SK-N-SH (cell line): ENCODE data around the gene ZDBF2. TPM values are rescaled to one million over a fixed set of nuclear protein-coding genes. Genes with fewer than 3 reads are reported as not detected.
"Not testable (repeated sequence)": the region's sequence is repeated elsewhere in the genome, so short reads cannot be mapped to it uniquely, and the experiment has no call there.

Experiments used
- CTCF ChIA-PET: fragments of 300-600, 350-600 bp; formaldehyde crosslinking; extraction: SDS; loops from one replicate; lab custom pipeline; 2021; lab: Yijun Ruan, JAX
- POLR2A ChIA-PET: fragments of 350-600 bp; sonication (Branson Sonifier 250); formaldehyde crosslinking; extraction: SDS; loops from one replicate; lab custom pipeline; 2020; ENCODE audit warnings: antibody characterized with exemption, inconsistent platforms; lab: Yijun Ruan, JAX
- DNase-seq: peaks from one replicate; pipeline ENCODE4 v3.0.0; 2012
- H2AFZ ChIP-seq: fragments of 200-600 bp; sonication (generic); 2 replicates; pipeline ENCODE4 v1.8.1; 2016; ENCODE audit warnings: antibody characterized with exemption, mild to moderate bottlenecking, low read depth
- H3F3A ChIP-seq: fragments of 200-600 bp; sonication (generic); replicated peaks from 2 replicates; pipeline ENCODE3; 2016; ENCODE audit warnings: antibody characterized with exemption, mild to moderate bottlenecking; ENCODE audit not compliant: insufficient read depth
- H3K27ac ChIP-seq, 2 experiments: fragments of 200-500 bp in 1 of 2; fragments of 200-600 bp in 1 of 2; sonication (Bioruptor generic) in 1 of 2; sonication (generic), shearing (Covaris generic) in 1 of 2; 2 replicates each; pipeline versions ENCODE4 v1.5.1 to v1.6.1; 2014 to 2016; ENCODE audit warnings: low read depth in 2 of 2, inconsistent platforms in 1 of 2, low read length in 1 of 2, mild to moderate bottlenecking in 1 of 2, mixed read lengths in 1 of 2
- H3K27me3 ChIP-seq: fragments of 200-600 bp; sonication (generic), shearing (Covaris generic); 2 replicates; pipeline ENCODE4 v1.6.1; 2016; ENCODE audit warnings: mixed run types; ENCODE audit not compliant: insufficient read depth
- H3K36me3 ChIP-seq, 2 experiments: fragments of 200-500 bp in 1 of 2; fragments of 200-600 bp in 1 of 2; sonication (Bioruptor generic) in 1 of 2; sonication (generic) in 1 of 2; replicated peaks in 1 of 2; 2 replicates each; pipeline versions ENCODE3 to v1.5.1; 2014 to 2016; ENCODE audit warnings: low read length in 1 of 2, mild to moderate bottlenecking in 1 of 2; ENCODE audit not compliant: insufficient read depth in 2 of 2, control insufficient read depth in 1 of 2
- H3K4me1 ChIP-seq, 2 experiments: fragments of 200-500 bp in 1 of 2; fragments of 200-600 bp in 1 of 2; sonication (Bioruptor generic) in 1 of 2; sonication (generic), shearing (Covaris generic) in 1 of 2; 2 replicates each; pipeline versions ENCODE4 v1.5.1 to v1.6.1; 2014 to 2016; ENCODE audit warnings: low read depth in 1 of 2, low read length in 1 of 2, mixed run types in 1 of 2; ENCODE audit not compliant: insufficient read depth in 2 of 2, control insufficient read depth in 1 of 2
- H3K4me2 ChIP-seq: fragments of 200-600 bp; sonication (generic), shearing (Covaris generic); 2 replicates; pipeline ENCODE4 v1.6.1; 2017; ENCODE audit warnings: mixed run types
- H3K4me3 ChIP-seq, 2 experiments: fragments of 200-500 bp in 1 of 2; fragments of 200-600 bp in 1 of 2; sonication (Bioruptor generic) in 1 of 2; sonication (generic), shearing (Covaris generic) in 1 of 2; 2 replicates each; pipeline versions ENCODE4 v1.5.1 to v1.8.1; 2014 to 2016; ENCODE audit warnings: low read depth in 2 of 2, inconsistent platforms in 1 of 2, low read length in 1 of 2, mild to moderate bottlenecking in 1 of 2, mixed read lengths in 1 of 2, moderate library complexity in 1 of 2
- H3K79me2 ChIP-seq: fragments of 200-600 bp; sonication (generic); 2 replicates; pipeline ENCODE4 v1.8.1; 2017; ENCODE audit warnings: mild to moderate bottlenecking; ENCODE audit not compliant: insufficient read depth
- H3K9ac ChIP-seq: fragments of 200-600 bp; sonication (generic); 2 replicates; pipeline ENCODE4 v1.6.1; 2017; ENCODE audit warnings: mixed run types
- H3K9me2 ChIP-seq: fragments of 200-600 bp; sonication (generic); 2 replicates; pipeline ENCODE4 v1.6.1; 2017; ENCODE audit warnings: mixed run types
- H3K9me3 ChIP-seq: fragments of 200-600 bp; sonication (generic); 2 replicates; pipeline ENCODE4 v1.6.1; 2017; ENCODE audit warnings: mixed run types, mild to moderate bottlenecking, moderate library complexity
- H4K20me1 ChIP-seq: fragments of 200-600 bp; sonication (generic); 2 replicates; pipeline ENCODE4 v1.6.1; 2017; ENCODE audit warnings: mild to moderate bottlenecking, mixed run types; ENCODE audit not compliant: insufficient read depth
- EZH2phosphoT487 ChIP-seq: fragments of 200-600 bp; sonication (generic); IDR thresholded peaks from 2 replicates; pipeline ENCODE4 v1.6.1; 2017; ENCODE audit warnings: low read depth, mixed run types, mild to moderate bottlenecking, antibody characterized with exemption, moderate library complexity, borderline replicate concordance
- FOXM1 ChIP-seq: IDR thresholded peaks from 2 replicates; pipeline ENCODE4 v1.4.0; 2012; ENCODE audit warnings: low read depth, mild to moderate bottlenecking
- GATA2 ChIP-seq: sonication (generic); formaldehyde crosslinking; IDR thresholded peaks from 2 replicates; pipeline ENCODE4 v1.5.0; 2020; ENCODE audit warnings: mild to moderate bottlenecking, missing genetic modification reagents
- IRF3 ChIP-seq: fragments of 150-350 bp; IDR thresholded peaks from 2 replicates; pipeline ENCODE4 v1.6.1; 2016; ENCODE audit warnings: mild to moderate bottlenecking, low read depth, low read length
- JUND ChIP-seq: IDR thresholded peaks from 2 replicates; pipeline ENCODE4 v1.4.0; 2012
- NFIC ChIP-seq: IDR thresholded peaks from 2 replicates; pipeline ENCODE4 v1.4.0; 2012; ENCODE audit warnings: borderline replicate concordance
- NRF1 ChIP-seq: IDR thresholded peaks from 2 replicates; pipeline ENCODE4 v1.6.1; 2012; ENCODE audit warnings: low read depth, mild to moderate bottlenecking, low read length
- POLR2AphosphoS5 ChIP-seq: IDR thresholded peaks from 2 replicates; pipeline ENCODE4 v1.6.1; 2012; ENCODE audit warnings: low read depth, low read length
- REST ChIP-seq: IDR thresholded peaks from 2 replicates; pipeline ENCODE4 v1.6.1; 2012; ENCODE audit warnings: mild to moderate bottlenecking, low read depth, low read length, moderate library complexity
- RXRA ChIP-seq: IDR thresholded peaks from 2 replicates; pipeline ENCODE4 v1.4.0; 2012; ENCODE audit warnings: low read depth, mild to moderate bottlenecking, borderline replicate concordance
- SIN3A ChIP-seq: IDR thresholded peaks from 2 replicates; pipeline ENCODE4 v1.6.1; 2012; ENCODE audit warnings: low read depth, mild to moderate bottlenecking, low read length, moderate library complexity, borderline replicate concordance
- USF2 ChIP-seq: fragments of 150-350 bp; IDR thresholded peaks from 2 replicates; pipeline ENCODE4 v1.6.1; 2017; ENCODE audit warnings: antibody characterized with exemption, low read length, low read depth, borderline replicate concordance
- whole genome bisulfite sequencing: methylation state at CpG from one replicate; pipeline ENCODE4 v1.1.6; 2017; ENCODE audit warnings: low lambda C conversion rate; 5-methylcytosine and 5-hydroxymethylcytosine counted together
- polyA plus RNA-seq, 3 experiments: library from polyadenylated mRNA; depleted of rRNA; stranded (reverse); fragments of >200 nt; gene quantifications; 2 replicates each; pipeline ENCODE4 v1.2.3, GENCODE V29; 2012

The ZDBF2 gene
- polyA plus RNA-seq, 1 of the 3 experiments (the other 2 are of a cell fraction) = 1.4 TPM

GRCh38 chr2:206354129-206354528, 79.7 kb downstream of the ZDBF2 start:
- Histone ChIP-seq H3K9ac (no peak overlapping the region), H3F3A (no peaks in the 10 kb centered on the region), H3K27ac (no peak overlapping the region), H2AFZ (no peak overlapping the region), H3K4me2 (no peak overlapping the region), H3K9me2 (no peaks in the 10 kb centered on the region), H3K4me1 (no peaks in the 10 kb centered on the region), H3K36me3 (no peaks in the 10 kb centered on the region), H3K79me2 (no peaks in the 10 kb centered on the region), H3K9me3 (no peaks in the 10 kb centered on the region), H3K27me3 (no peaks in the 10 kb centered on the region), H3K4me3 (no peak overlapping the region), H4K20me1 (no peaks in the 10 kb centered on the region)
- 62% methylated on average over 6 of the region's 6 CpGs for WGBS
- no peak for DNase-seq
- ChIA-PET POLR2A (no interaction called here), CTCF (interaction anchor here (0.9 kb wide), 1 partner anchor 15 kb away, joined by 3 read pairs; no protein-coding TSS in a partner anchor)
- TF ChIP-seq POLR2AphosphoS5 (no peak), FOXM1 (no peak), NFIC (no peak), EZH2phosphoT487 (no peak), REST (no peak), JUND (no peak), USF2 (no peak), IRF3 (no peak), RXRA (no peak), SIN3A (no peak), GATA2 (no peak), NRF1 (no peak)

GRCh38 chr2:206356840-206357239, 82.4 kb downstream of the ZDBF2 start:
- H4K20me1 ChIP-seq, H3K9ac ChIP-seq, H3K36me3 ChIP-seq, H3K27ac ChIP-seq, H2AFZ ChIP-seq, H3K4me1 ChIP-seq, H3K9me3 ChIP-seq, H3K9me2 ChIP-seq, H3F3A ChIP-seq, CTCF ChIA-PET, H3K4me2 ChIP-seq, H3K79me2 ChIP-seq, H3K27me3 ChIP-seq, DNase-seq, POLR2A ChIA-PET, H3K4me3 ChIP-seq: not testable (repeated sequence)
- WGBS = no CpG with 5 or more reads among the region's 29 CpGs

- H3K9me3 ChIP-seq, H3K4me2 ChIP-seq, POLR2A ChIA-PET, H3K9me2 ChIP-seq, H3F3A ChIP-seq, H3K27me3 ChIP-seq, H3K4me1 ChIP-seq, H4K20me1 ChIP-seq, H3K36me3 ChIP-seq, DNase-seq, H3K27ac ChIP-seq, H2AFZ ChIP-seq, H3K9ac ChIP-seq, H3K4me3 ChIP-seq, H3K79me2 ChIP-seq: not testable (repeated sequence)
- WGBS = 59% methylated on average over 5 of the region's 5 CpGs
- CTCF ChIA-PET = interaction anchor here (0.9 kb wide), 1 partner anchor 8 kb away, joined by 3 read pairs; no protein-coding TSS in a partner anchor
These were observed 86.4 kb downstream of the ZDBF2 start for GRCh38 chr2:206360840-206361239.
